ENCODE measurements around the gene RAB33B.
"Not testable (repeated sequence)": the region's sequence is repeated elsewhere in the genome, so short reads cannot be mapped to it uniquely, and the experiment has no call there.

The RAB33B gene

DNA sequence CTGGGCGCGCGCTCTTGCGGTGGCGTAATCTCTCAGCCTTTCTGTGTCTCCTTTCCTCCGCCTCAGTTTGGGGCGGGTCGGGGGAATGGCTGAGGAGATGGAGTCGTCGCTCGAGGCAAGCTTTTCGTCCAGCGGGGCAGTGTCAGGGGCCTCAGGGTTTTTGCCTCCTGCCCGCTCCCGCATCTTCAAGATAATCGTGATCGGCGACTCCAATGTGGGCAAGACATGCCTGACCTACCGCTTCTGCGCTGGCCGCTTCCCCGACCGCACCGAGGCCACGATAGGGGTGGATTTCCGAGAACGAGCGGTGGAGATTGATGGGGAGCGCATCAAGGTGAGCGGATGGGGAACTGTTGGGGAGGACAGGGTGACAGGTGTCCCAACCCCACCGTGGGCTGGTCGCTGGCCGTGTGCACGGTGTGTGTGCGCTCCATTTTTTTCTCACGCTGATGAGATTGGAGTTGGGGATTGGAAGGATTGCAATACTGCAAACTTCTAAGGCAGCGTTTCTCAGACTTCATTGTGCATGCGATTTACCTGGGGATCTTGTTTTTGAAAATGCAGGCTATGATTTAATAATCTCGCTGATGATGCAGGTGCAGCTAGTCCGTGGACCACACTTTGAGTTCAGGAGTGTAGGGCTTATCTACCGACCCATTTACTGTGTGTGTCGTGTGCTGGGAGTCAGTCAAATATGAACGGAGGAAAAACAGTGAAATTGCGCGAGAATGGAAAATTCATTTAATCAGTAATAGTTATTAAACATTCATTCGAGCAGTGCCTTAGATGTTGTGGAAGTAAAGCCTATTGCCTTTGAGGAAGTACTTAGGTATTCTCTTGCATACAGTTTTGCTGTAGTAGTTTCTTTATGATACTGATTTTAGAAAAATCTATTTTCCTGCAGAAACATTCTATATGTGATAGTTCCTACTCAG lies at the start of gene RAB33B:
TSS of gene RAB33B (plus strand) at position 11 of the 935 bp plus-strand sequence. CDS start at position 86, 75 bp downstream.
- Histone ChIP-seq H3K4me3 (peak within 1 kb of the TSS; percentile 88), H3K9ac (ENCODE audit: insufficient read length) (peak within 1 kb of the TSS; percentile 85), H3K36me3 (ENCODE audit: insufficient read depth, low read length) (no peaks in the 10 kb centered on the region), H3K9me3 (ENCODE audit: low read depth, low read length) (no peaks in the 10 kb centered on the region), H3K27ac (peak within 1 kb of the TSS; percentile 64; the same call in 1 of the 2 replicates)
- no peak for TF ChIP-seq EZH2 (IDR thresholded peaks at IDR 0.05)
- TF ChIP-seq POLR2AphosphoS5 (IDR thresholded peaks at IDR 0.05; ENCODE audit: borderline replicate concordance, low read depth, low read length), result no peak
- no peak for TF ChIP-seq FOXP2 (optimal IDR thresholded peaks at IDR 0.05; ENCODE audit: control extremely low read depth, extremely low read length, insufficient read depth)
- no peak for DNase-seq (ENCODE audit: low read depth, low spot score)

DNA sequence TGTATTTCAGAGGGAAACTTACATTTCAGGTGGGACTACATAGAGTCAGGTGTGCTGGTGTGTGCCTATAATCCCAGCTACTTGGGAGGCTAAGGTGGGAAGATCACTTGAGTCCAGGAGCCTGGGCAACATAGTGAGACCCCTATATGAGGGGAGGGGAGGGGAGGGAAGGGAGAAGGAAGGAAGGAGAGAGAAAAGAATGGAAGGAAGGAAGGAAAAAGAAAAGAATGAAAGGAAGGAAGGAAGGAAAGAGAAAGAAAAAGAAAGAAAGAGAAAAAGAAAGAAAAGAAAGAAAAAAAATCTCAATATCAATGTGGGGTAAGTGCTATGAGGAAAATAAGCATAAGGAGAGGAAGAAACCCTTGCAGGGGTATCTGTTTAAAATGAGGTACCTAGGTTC lies 43.6 kb upstream of the RAB33B start:
- Histone ChIP-seq H3K9ac (ENCODE audit: insufficient read length) (no peak overlapping the region), H3K4me3 (no peak overlapping the region), H3K9me3 (ENCODE audit: low read depth, low read length) (no peaks in the 10 kb centered on the region), H3K27ac (no peak overlapping the region; the same call in 1 of the 2 replicates), H3K36me3 (ENCODE audit: insufficient read depth, low read length) (peaks cover 14% of the 10 kb centered on the region)
- TF ChIP-seq EZH2 (IDR thresholded peaks at IDR 0.05), result no peak
- TF ChIP-seq POLR2AphosphoS5 (IDR thresholded peaks at IDR 0.05; ENCODE audit: borderline replicate concordance, low read depth, low read length), result no peak
- TF ChIP-seq FOXP2 (optimal IDR thresholded peaks at IDR 0.05; ENCODE audit: control extremely low read depth, extremely low read length, insufficient read depth), result no peak
- no peak for DNase-seq (ENCODE audit: low read depth, low spot score)

GRCh38 chr4:139414671-139415210 lies 39.2 kb upstream of the RAB33B start:
- H3K36me3 ChIP-seq (ENCODE audit: insufficient read depth, low read length); DNase-seq (ENCODE audit: low read depth, low spot score): not testable (repeated sequence)

DNA sequence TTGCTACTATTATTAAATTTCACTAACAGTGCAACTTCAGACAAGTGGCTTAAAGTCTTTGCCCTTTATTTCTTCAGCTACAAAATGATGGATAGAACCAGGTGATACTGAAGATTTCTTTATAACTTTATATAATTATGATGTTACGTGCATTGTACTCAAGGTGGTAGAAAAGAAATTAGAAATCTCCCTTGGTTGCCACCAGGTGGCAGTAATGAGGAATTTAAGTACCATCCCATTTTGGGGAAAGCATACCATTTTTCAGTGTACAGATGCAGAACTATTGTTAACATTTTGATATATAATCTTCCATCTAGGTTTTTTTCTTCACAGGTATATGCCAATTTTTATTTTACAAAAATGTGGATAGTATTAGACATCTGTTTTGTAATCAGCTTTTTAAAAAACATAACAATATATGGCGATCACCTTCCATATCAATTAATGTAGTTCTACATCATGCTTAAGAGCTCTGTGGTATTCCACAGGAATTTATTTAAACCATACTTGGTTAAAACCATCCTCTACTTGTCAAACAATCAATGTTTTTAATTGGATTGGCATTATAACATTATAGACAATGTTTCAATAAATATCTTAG lies 37.7 kb upstream of the RAB33B start:
- Histone ChIP-seq H3K9ac (ENCODE audit: insufficient read length) (no peak overlapping the region), H3K9me3 (ENCODE audit: low read depth, low read length) (no peaks in the 10 kb centered on the region), H3K36me3 (ENCODE audit: insufficient read depth, low read length) (peaks cover 8% of the 10 kb centered on the region), H3K4me3 (no peak overlapping the region), H3K27ac (no peak overlapping the region)
- DNase-seq (ENCODE audit: low read depth, low spot score), result peak; percentile 52
- TF ChIP-seq FOXP2 (optimal IDR thresholded peaks at IDR 0.05; ENCODE audit: control extremely low read depth, extremely low read length, insufficient read depth), result no peak
- no peak for TF ChIP-seq EZH2 (IDR thresholded peaks at IDR 0.05)
- no peak for TF ChIP-seq POLR2AphosphoS5 (IDR thresholded peaks at IDR 0.05; ENCODE audit: borderline replicate concordance, low read depth, low read length)

More at GRCh38 chr4:139414671-139415210, 39.2 kb upstream of the RAB33B start:
- not testable (repeated sequence) for H3K9me3 ChIP-seq (ENCODE audit: low read depth, low read length); H3K4me3 ChIP-seq; H3K9ac ChIP-seq (ENCODE audit: insufficient read length); H3K27ac ChIP-seq

GRCh38 chr4:139419388-139419914 lies 34.5 kb upstream of the RAB33B start:
- peak overlapping the region; percentile 56 for H3K27ac ChIP-seq
- no peak overlapping the region for H3K4me3 ChIP-seq
- H3K9ac ChIP-seq (ENCODE audit: insufficient read length), result no peak overlapping the region
- H3K9me3 ChIP-seq (ENCODE audit: low read depth, low read length), result no peaks in the 10 kb centered on the region
- TF ChIP-seq FOXP2 (optimal IDR thresholded peaks at IDR 0.05; ENCODE audit: control extremely low read depth, extremely low read length, insufficient read depth), result no peak
- no peak for TF ChIP-seq EZH2 (IDR thresholded peaks at IDR 0.05)
- no peak for TF ChIP-seq POLR2AphosphoS5 (IDR thresholded peaks at IDR 0.05; ENCODE audit: borderline replicate concordance, low read depth, low read length)
- DNase-seq (ENCODE audit: low read depth, low spot score), result peak; percentile 75
- no peaks in the 10 kb centered on the region; the same call in 1 of the 2 replicates for H3K36me3 ChIP-seq (ENCODE audit: insufficient read depth, low read length)

GRCh38 chr4:139420652-139421051 lies 33.3 kb upstream of the RAB33B start:
- Histone ChIP-seq H3K9me3 (ENCODE audit: low read depth, low read length) (no peaks in the 10 kb centered on the region), H3K9ac (ENCODE audit: insufficient read length) (no peak overlapping the region), H3K27ac (no peak overlapping the region), H3K36me3 (ENCODE audit: insufficient read depth, low read length) (no peaks in the 10 kb centered on the region; the same call in 1 of the 2 replicates), H3K4me3 (no peak overlapping the region)
- DNase-seq (ENCODE audit: low read depth, low spot score), result no peak
- TF ChIP-seq POLR2AphosphoS5 (IDR thresholded peaks at IDR 0.05; ENCODE audit: borderline replicate concordance, low read depth, low read length) (no peak), FOXP2 (optimal IDR thresholded peaks at IDR 0.05; ENCODE audit: control extremely low read depth, extremely low read length, insufficient read depth) (no peak), EZH2 (IDR thresholded peaks at IDR 0.05) (no peak)

DNA sequence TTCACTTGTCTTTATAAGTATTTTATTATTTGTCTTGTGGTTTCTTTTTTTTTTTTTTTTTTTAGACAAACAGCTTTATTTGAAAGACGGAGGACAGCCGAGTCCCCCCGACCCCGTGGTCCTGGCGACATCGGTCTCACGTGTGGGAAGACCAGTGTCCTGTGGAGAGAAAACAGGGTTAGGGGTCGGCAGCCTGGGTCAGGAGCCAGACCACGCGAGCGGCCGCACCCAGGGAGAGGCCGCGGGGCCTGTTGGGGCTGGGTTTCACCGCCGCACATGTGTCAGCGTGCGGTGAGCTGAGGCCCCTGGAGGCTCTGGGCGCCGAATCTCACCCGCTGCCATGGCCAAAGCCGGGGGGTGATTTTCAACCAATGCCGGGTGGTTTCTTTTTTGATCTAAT lies 17.8 kb upstream of the RAB33B start:
- no peak for DNase-seq (ENCODE audit: low read depth, low spot score)
- H3K27ac ChIP-seq, result no peak overlapping the region
- H3K4me3 ChIP-seq, result no peak overlapping the region
- peaks cover 29% of the 10 kb centered on the region for H3K36me3 ChIP-seq (ENCODE audit: insufficient read depth, low read length)
- no peak overlapping the region for H3K9ac ChIP-seq (ENCODE audit: insufficient read length)
- peaks cover 4% of the 10 kb centered on the region; the same call in 1 of the 2 replicates for H3K9me3 ChIP-seq (ENCODE audit: low read depth, low read length)
- no peak for TF ChIP-seq FOXP2 (optimal IDR thresholded peaks at IDR 0.05; ENCODE audit: control extremely low read depth, extremely low read length, insufficient read depth)
- TF ChIP-seq POLR2AphosphoS5 (IDR thresholded peaks at IDR 0.05; ENCODE audit: borderline replicate concordance, low read depth, low read length), result no peak
- no peak for TF ChIP-seq EZH2 (IDR thresholded peaks at IDR 0.05)

GRCh38 chr4:139438141-139438540 lies 15.8 kb upstream of the RAB33B start:
- no peak for DNase-seq (ENCODE audit: low read depth, low spot score)
- TF ChIP-seq EZH2 (IDR thresholded peaks at IDR 0.05) (no peak), FOXP2 (optimal IDR thresholded peaks at IDR 0.05; ENCODE audit: control extremely low read depth, extremely low read length, insufficient read depth) (no peak), POLR2AphosphoS5 (IDR thresholded peaks at IDR 0.05; ENCODE audit: borderline replicate concordance, low read depth, low read length) (no peak)
- H3K9ac ChIP-seq (ENCODE audit: insufficient read length), result no peak overlapping the region
- no peak overlapping the region for H3K4me3 ChIP-seq
- H3K27ac ChIP-seq, result no peak overlapping the region
- peaks cover 29% of the 10 kb centered on the region for H3K36me3 ChIP-seq (ENCODE audit: insufficient read depth, low read length)
- peaks cover 4% of the 10 kb centered on the region; the same call in 1 of the 2 replicates for H3K9me3 ChIP-seq (ENCODE audit: low read depth, low read length)

All from SK-N-MC (cell line).